SKM-1 treated with dmso at 0.1 percent for 144 hours (cell line): ENCODE results near the gene CADPS2.

Experiments
- DNase-seq: peaks from one replicate; lab custom pipeline; 2025; ENCODE audit not compliant: unreplicated experiment; lab: John Stamatoyannopoulos, UW

CADPS2 gene

DNA sequence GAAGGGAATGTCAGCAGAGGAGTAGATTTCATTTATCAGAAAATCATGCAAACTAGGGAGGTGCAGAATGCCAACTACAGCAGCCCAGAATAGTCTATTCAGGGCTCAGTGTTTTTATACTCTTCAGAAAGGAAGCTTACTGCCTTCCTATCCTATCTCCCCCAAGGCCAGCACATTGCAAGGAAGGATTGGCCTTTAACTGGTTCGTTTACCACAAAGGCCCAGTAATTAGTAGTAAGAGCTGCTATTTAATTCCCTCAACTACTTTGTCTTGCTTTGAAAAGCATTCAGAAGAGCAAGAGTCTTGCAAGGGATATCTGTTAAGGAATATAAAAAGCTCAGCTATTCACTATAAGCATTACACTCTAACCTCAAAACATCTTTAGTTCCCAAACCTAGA lies 97.1 kb downstream of the CADPS2 start:
- DNase-seq: no peak

DNA sequence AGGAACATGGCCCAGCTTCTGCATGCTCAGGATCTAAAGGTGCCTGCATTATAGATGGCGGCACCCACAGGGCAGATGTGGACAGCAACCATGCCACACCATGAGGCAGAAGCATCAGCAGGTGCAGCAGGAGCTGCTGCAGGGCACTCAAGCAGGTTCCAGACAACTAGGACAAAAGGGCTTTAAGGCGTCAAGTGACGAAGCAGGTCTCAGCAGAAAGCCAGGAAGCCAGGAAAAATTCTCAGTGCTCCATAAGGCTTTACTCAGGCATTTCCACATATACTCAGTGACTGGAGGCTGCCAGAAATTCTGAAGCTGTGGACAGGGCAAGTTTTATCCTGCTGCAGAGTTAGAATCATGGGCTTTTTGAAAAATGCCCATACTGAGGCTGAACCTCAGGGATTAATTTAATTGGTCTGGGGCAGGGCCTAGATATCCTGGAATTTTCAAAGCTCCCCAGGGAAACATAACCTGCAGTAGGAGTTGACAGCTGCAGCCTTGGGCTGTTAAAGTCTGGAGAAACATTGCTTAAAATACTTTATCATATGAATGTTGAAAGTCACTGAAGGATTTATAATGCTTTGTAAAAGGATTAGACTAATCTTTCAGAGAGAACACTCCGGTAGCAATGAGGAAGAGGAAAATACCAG lies 115.4 kb downstream of the CADPS2 start:
- DNase-seq: no peak

DNA sequence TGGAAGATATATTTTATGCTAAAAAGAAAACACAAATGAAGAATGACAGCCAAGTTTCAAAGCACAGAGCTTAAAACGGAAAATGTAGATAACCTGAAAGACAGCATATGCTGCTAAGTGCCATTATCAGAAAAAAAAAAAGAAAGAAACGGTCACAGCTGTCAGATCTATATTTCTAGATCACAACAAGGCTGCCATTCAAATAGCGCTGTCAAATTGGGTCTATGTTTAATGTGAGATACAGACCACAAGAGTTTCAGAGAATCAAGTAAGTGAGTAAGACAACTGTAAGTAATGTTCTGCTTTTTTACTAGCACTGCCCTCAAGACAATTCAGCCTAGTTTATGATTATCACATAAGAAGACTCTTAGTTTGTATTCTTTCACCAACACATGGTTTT lies 117.4 kb downstream of the CADPS2 start:
- DNase-seq: no peak

GRCh38 chr7:122767339-122767738 lies 118.9 kb downstream of the CADPS2 start:
- DNase-seq: no peak

- no peak for DNase-seq
These were observed 119.7 kb downstream of the CADPS2 start for GRCh38 chr7:122766593-122766992.

- DNase-seq: no peak
These were observed 121.4 kb downstream of the CADPS2 start for GRCh38 chr7:122764902-122765301.

GRCh38 chr7:122764020-122764419 lies 122.2 kb downstream of the CADPS2 start:
- no peak for DNase-seq

DNA sequence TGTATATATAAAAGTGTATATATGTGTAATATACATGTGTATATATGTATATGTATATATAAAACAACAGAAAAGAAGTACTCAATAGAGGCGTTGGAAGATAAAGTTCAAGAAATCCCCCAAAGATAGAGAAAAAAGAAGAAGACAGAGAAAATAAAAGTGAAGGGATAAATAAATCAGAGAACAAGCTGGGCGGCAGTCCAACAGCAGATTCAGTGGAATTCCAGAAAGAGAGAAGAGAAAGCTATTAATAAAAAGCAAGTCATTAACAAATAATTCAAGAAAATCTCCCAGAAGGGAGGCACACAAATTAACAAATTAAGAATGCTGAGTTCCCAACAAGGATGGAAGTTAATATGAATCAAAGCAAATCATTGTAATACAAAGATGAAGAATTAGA lies 124.2 kb downstream of the CADPS2 start:
- DNase-seq: no peak

GRCh38 chr7:122758501-122758900 lies 127.8 kb downstream of the CADPS2 start:
- DNase-seq: no peak

DNA sequence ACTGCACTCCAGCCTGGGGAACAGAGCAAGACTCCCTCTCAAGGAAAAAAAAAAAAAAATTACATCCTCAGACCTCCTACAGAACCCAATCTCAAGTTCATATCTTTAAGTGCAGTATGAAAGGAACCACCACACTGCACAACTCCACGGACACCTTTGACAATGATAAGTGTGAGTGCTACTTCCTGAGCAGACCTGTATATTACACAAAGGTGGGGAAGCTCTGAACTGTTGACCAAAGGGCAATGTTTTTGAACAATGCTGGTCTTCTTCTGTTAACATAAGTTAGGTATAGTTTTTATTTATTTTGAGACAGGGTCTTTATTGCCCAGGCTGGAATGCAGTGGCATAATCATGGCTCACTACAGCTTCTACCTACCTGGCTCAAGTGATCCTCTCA lies 129.4 kb downstream of the CADPS2 start:
- no peak for DNase-seq

- DNase-seq: no peak
These were observed 130.6 kb downstream of the CADPS2 start for GRCh38 chr7:122755696-122756095.

GRCh38 chr7:122752583-122752982 lies 133.7 kb downstream of the CADPS2 start:
- no peak for DNase-seq

DNA sequence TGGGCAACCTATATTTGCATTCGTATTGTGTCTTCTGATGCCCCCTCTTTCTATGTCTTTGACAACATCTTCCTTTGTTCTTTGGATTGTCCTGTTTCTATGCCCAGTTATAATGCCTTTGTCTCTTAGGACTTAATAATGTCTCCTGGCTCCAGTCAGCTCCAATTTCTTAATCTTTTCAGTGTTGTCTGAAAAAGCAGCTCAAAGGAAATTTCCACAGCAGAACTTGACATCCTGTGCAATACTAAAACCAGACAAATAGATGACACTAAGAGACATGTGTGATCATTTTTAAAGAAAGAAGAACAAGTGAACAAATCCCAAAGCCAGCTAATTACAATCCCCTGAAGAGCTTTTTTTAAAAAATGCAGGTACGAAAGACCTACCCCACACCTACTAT lies 135.9 kb downstream of the CADPS2 start:
- DNase-seq: no peak

DNA sequence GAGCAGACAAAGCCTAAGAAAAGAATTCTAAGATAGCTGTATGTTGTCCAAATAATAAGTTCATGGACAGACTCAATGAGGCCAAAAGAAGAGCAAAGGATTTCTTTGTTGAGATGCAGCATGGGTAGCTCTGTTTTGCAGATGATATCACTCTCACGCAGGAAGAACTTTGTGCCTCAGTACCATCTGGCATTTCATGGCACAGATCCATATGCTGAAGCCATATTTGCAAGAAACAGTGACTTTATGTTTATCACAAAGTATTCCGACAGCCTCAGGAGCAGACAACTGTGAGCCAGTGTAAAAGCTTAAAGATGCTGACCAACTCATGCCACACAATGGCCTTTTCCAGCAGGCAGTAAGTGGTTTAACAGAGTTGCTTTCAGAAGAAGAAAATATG lies 138.1 kb downstream of the CADPS2 start:
- no peak for DNase-seq

DNA sequence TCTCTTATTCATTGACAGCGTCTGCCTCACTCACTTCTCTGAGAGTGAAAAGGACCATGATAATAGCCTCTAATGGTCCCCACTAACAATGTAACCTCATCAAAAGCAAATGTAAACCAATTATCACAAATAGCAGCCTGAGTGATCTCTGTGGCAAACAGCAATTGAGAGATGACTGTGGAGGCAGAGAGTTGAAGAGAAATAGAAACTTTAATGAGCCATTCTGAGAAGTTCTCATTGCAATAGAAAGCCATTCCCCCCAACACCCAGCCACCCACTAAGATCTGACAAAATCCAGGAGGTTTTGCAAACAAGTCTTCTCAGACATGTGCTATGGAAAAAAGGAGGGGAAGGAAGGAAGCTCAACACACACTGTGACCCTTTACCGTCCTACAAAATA lies 139.3 kb downstream of the CADPS2 start:
- no peak for DNase-seq

DNA sequence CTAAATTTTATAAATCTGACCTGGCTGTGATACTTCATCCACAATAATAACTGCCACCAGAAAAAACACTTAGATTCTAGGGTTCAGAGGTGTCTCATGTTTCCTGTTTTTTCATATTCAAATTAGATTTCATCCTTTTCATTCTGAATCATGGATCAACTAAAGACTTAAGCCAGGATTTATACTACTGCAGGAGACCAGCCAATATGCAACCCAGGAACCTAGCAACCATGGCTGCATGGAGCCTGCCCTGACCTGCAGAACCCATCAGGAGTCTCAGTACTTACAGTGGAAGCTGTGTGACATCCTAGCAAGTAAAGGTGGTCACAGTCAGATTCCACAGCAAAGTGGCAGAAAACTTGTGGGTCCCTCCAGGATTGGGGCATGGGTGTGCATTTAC lies 143.0 kb downstream of the CADPS2 start:
- no peak for DNase-seq

- no peak for DNase-seq
These were observed 147.3 kb downstream of the CADPS2 start for GRCh38 chr7:122738947-122739346.

DNA sequence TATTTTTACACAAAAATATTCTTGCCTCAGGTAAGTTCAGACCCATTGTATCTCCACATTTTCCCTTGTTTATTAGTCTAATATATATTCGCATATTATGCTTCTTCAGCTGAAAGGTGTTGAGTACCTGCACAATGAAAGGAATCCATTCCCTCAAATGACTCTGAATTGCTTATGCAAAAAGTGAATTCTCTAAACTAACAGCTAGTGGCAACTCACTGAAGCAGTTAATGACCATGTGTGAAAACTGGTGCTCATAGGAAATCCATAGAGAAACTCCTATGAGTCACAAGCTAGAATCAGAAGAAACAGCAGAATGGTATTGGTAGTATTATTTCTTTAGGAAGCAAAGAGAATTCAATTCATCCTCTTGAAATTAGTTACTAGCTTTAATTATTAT lies 150.1 kb downstream of the CADPS2 start:
- no peak for DNase-seq

DNA sequence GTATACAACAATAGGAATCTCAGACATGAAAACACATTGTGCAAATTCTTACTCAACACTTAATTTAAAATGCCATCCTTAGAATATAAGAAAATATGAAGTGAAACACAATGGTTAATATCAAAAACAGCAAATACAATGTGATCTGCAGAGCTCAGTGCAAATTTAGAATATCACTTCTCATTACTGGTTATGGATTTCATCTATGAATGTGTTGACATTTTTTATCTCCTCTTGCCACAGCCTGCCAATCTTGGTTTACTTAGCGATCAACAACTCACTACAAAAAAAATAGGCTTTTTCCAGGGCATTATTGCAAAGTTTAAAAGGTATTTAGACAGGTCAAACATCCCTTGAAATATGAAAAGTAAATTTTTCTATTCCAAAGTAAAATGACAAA lies 158.5 kb downstream of the CADPS2 start:
- no peak for DNase-seq

GRCh38 chr7:122727354-122727753 lies 158.9 kb downstream of the CADPS2 start:
- no peak for DNase-seq

DNA sequence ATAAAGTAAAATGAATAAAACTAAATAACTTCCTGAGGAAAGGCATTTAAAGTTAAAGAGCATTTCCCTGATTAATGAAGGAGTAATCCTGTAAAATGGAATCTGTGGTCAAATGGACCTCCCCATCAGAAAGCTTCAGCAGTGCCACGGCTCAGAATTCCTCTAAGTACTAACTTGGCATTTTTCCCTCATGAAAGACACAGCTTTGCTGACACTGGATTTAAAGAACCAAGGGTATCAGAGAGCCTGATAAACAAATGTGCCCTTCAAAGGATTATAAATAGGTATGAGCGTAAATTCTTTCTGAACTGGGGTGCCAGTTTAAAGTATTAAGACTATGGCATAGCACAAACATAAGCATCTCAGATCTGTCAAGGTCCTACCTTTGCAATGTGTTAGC lies 159.4 kb downstream of the CADPS2 start:
- no peak for DNase-seq

- DNase-seq: no peak
These were observed 161.9 kb downstream of the CADPS2 start for GRCh38 chr7:122724366-122724765.

GRCh38 chr7:122719010-122719578 lies 167.2 kb downstream of the CADPS2 start:
- no peak for DNase-seq
